Measurements from ENCODE around the gene ENOX2. TPM values are rescaled to one million over a fixed set of nuclear protein-coding genes. Genes with fewer than 3 reads are reported as not detected.

Gene ENOX2
- total RNA-seq, 6 donors from 2014 or later, result 7.3 to 14.8 (median 9.6) TPM

- ATAC-seq (ENCODE audit: low FRiP score in 2 of 2) (no peak), DNase-seq (no peak)
- H3K36me3 ChIP-seq, result no peaks in the 10 kb centered on the region
- no peak overlapping the region for H3K4me3 ChIP-seq
- TF ChIP-seq POLR2AphosphoS5 (IDR thresholded peaks at IDR 0.05), result no peak
- H3K27ac ChIP-seq, result no peak overlapping the region
- H3K9me3 ChIP-seq, result no peaks in the 10 kb centered on the region
- 70 to 85% methylated on average over 4 of the region's 4 CpGs for WGBS, 2 donors
- H3K4me1 ChIP-seq, result no peaks in the 10 kb centered on the region
- H3K27me3 ChIP-seq, result no peaks in the 10 kb centered on the region
Observed at GRCh38 chrX:130893356-130894085, 9.5 kb downstream of the ENOX2 start.

DNA sequence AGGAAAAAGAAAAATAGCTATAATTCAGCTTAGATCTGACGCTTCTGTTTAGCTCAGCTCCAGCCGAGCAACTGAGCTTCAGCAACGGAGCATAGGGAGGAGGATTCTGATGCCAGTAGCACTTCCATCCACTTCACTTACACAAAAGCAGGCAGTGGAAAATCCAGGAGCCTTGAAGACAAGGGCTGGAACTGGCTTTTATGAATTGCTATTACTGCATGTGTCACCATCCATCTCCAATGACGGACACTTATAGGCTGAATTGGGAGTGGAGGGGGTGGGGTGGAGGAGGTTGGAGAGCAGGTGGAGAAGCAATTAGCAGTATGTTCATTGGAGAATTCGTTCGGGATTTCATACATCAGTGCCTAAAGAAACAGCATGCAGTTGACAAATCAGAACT lies 15.6 kb downstream of the ENOX2 start:
- ATAC-seq (ENCODE audit: low FRiP score in 2 of 2) (no peak), DNase-seq (no peak)
- Histone ChIP-seq H3K9me3 (no peaks in the 10 kb centered on the region), H3K27me3 (no peaks in the 10 kb centered on the region), H3K36me3 (no peaks in the 10 kb centered on the region), H3K27ac (no peak overlapping the region), H3K4me1 (no peaks in the 10 kb centered on the region), H3K4me3 (no peak overlapping the region)
- WGBS, 2 donors, result 76 to 80% methylated on average over 5 to 6 of the region's 6 CpGs
- TF ChIP-seq CTCF (IDR thresholded peaks at IDR 0.05), result no peak
- no peak for TF ChIP-seq POLR2A (IDR thresholded peaks at IDR 0.05)
- TF ChIP-seq POLR2AphosphoS5 (IDR thresholded peaks at IDR 0.05), result no peak
- TF ChIP-seq EP300 (IDR thresholded peaks at IDR 0.05), result no peak

GRCh38 chrX:130885996-130886395 lies 17.0 kb downstream of the ENOX2 start:
- Histone ChIP-seq H3K27ac (no peak overlapping the region), H3K4me1 (no peaks in the 10 kb centered on the region), H3K4me3 (no peak overlapping the region), H3K27me3 (no peaks in the 10 kb centered on the region), H3K36me3 (no peaks in the 10 kb centered on the region), H3K9me3 (no peaks in the 10 kb centered on the region)
- TF ChIP-seq EP300 (IDR thresholded peaks at IDR 0.05) (no peak), POLR2A (IDR thresholded peaks at IDR 0.05) (no peak), CTCF (IDR thresholded peaks at IDR 0.05) (no peak), POLR2AphosphoS5 (IDR thresholded peaks at IDR 0.05) (no peak)
- 62 to 88% methylated on average over 5 of the region's 5 CpGs for WGBS, 2 donors
- no peak for ATAC-seq (ENCODE audit: low FRiP score in 2 of 2)
- DNase-seq, result no peak

- 55 to 60% methylated on average over 2 of the region's 2 CpGs for WGBS, 2 donors
- DNase-seq (no peak), ATAC-seq (ENCODE audit: low FRiP score in 2 of 2) (no peak)
- Histone ChIP-seq H3K36me3 (no peaks in the 10 kb centered on the region), H3K27me3 (no peaks in the 10 kb centered on the region), H3K4me3 (no peak overlapping the region), H3K4me1 (no peaks in the 10 kb centered on the region), H3K27ac (no peak overlapping the region), H3K9me3 (no peaks in the 10 kb centered on the region)
- TF ChIP-seq POLR2A (IDR thresholded peaks at IDR 0.05), result no peak
- no peak for TF ChIP-seq CTCF (IDR thresholded peaks at IDR 0.05)
- no peak for TF ChIP-seq POLR2AphosphoS5 (IDR thresholded peaks at IDR 0.05)
- no peak for TF ChIP-seq EP300 (IDR thresholded peaks at IDR 0.05)
Observed at GRCh38 chrX:130885508-130885907, 17.5 kb downstream of the ENOX2 start.

GRCh38 chrX:130884627-130885026 lies 18.4 kb downstream of the ENOX2 start:
- TF ChIP-seq CTCF (IDR thresholded peaks at IDR 0.05) (no peak), POLR2AphosphoS5 (IDR thresholded peaks at IDR 0.05) (no peak), POLR2A (IDR thresholded peaks at IDR 0.05) (no peak), EP300 (IDR thresholded peaks at IDR 0.05) (no peak)
- no peaks in the 10 kb centered on the region for H3K9me3 ChIP-seq
- ATAC-seq (ENCODE audit: low FRiP score in 2 of 2) (no peak), DNase-seq (no peak)
- no peaks in the 10 kb centered on the region for H3K36me3 ChIP-seq
- no peak overlapping the region for H3K4me3 ChIP-seq
- no peaks in the 10 kb centered on the region for H3K4me1 ChIP-seq
- no peak overlapping the region for H3K27ac ChIP-seq
- no peaks in the 10 kb centered on the region for H3K27me3 ChIP-seq

All from upper lobe of left lung (tissue), 6 donors.